GM10847 (cell line): Measurements from ENCODE around the gene TNNI3K.

ENCODE experiments used
- POLR2A ChIP-seq: IDR thresholded peaks from 2 replicates; pipeline ENCODE4 v1.6.1; 2011; ENCODE audit not compliant: insufficient read length; ENCODE audit errors: extremely low read depth

TNNI3K gene

GRCh38 chr1:74266001-74266400, 30.8 kb downstream of the TNNI3K start:
- TF ChIP-seq POLR2A: no peak

GRCh38 chr1:74271503-74271902, 36.3 kb downstream of the TNNI3K start:
- TF ChIP-seq POLR2A: no peak

- TF ChIP-seq POLR2A: no peak
These were observed 45.6 kb downstream of the TNNI3K start for GRCh38 chr1:74280642-74281396.

GRCh38 chr1:74286414-74286813, 51.2 kb downstream of the TNNI3K start:
- no peak for TF ChIP-seq POLR2A

GRCh38 chr1:74314438-74314837, 79.3 kb downstream of the TNNI3K start:
- no peak for TF ChIP-seq POLR2A

GRCh38 chr1:74316302-74316701, 81.1 kb downstream of the TNNI3K start:
- no peak for TF ChIP-seq POLR2A

- no peak for TF ChIP-seq POLR2A
These were observed 82.5 kb downstream of the TNNI3K start for GRCh38 chr1:74317663-74318062.

- no peak for TF ChIP-seq POLR2A
These were observed 88.8 kb downstream of the TNNI3K start for GRCh38 chr1:74323937-74324473.

GRCh38 chr1:74324684-74325448, 89.7 kb downstream of the TNNI3K start:
- no peak for TF ChIP-seq POLR2A

- no peak for TF ChIP-seq POLR2A
These were observed 93.7 kb downstream of the TNNI3K start for GRCh38 chr1:74328851-74329250.

- TF ChIP-seq POLR2A: no peak
These were observed 98.1 kb downstream of the TNNI3K start for GRCh38 chr1:74333244-74333643.

- TF ChIP-seq POLR2A: no peak
These were observed 99.0 kb downstream of the TNNI3K start for GRCh38 chr1:74334147-74334546.

GRCh38 chr1:74340656-74341055, 105.5 kb downstream of the TNNI3K start:
- no peak for TF ChIP-seq POLR2A

GRCh38 chr1:74341702-74342339, 106.6 kb downstream of the TNNI3K start:
- no peak for TF ChIP-seq POLR2A

- no peak for TF ChIP-seq POLR2A
These were observed 108.0 kb downstream of the TNNI3K start for GRCh38 chr1:74343216-74343615.

GRCh38 chr1:74344387-74344786, 109.2 kb downstream of the TNNI3K start:
- TF ChIP-seq POLR2A: no peak
